H9 (cell line): ENCODE measurements around the gene LPCAT2. TPM values are rescaled to one million over a fixed set of nuclear protein-coding genes. Genes with fewer than 3 reads are reported as not detected.

ENCODE experiments used
- DNase-seq: peaks from one replicate; pipeline ENCODE4 v3.0.0-alpha.2; 2017
- H2AFZ ChIP-seq: one replicate; pipeline ENCODE4 v1.6.1; 2013; ENCODE audit warnings: mild to moderate bottlenecking, low read length, control low read depth, moderate library complexity
- H2AK5ac ChIP-seq: 2 replicates; pipeline ENCODE4 v1.6.1; 2013; ENCODE audit warnings: low read length, control low read depth, mixed read lengths; ENCODE audit not compliant: insufficient read length
- H2BK120ac ChIP-seq: one replicate; pipeline ENCODE4 v1.6.1; 2013; ENCODE audit warnings: low read depth, mild to moderate bottlenecking, low read length, control low read depth, inconsistent platforms; ENCODE audit not compliant: poor library complexity, severe bottlenecking
- H2BK12ac ChIP-seq: 2 replicates; pipeline ENCODE4 v1.6.1; 2013; ENCODE audit warnings: low read length, control low read depth, mixed read lengths, low read depth; ENCODE audit not compliant: insufficient read length
- H2BK15ac ChIP-seq: 2 replicates; pipeline ENCODE4 v1.6.1; 2013; ENCODE audit warnings: low read depth, low read length, control low read depth
- H2BK20ac ChIP-seq: one replicate; pipeline ENCODE4 v1.6.1; 2013; ENCODE audit warnings: low read depth, mild to moderate bottlenecking, low read length, control low read depth, inconsistent platforms; ENCODE audit not compliant: poor library complexity, severe bottlenecking
- H2BK5ac ChIP-seq: 2 replicates; pipeline ENCODE4 v1.6.1; 2013; ENCODE audit warnings: low read length, control low read depth, mixed read lengths; ENCODE audit not compliant: insufficient read length
- H3K14ac ChIP-seq: 2 replicates; pipeline ENCODE4 v1.6.1; 2013; ENCODE audit warnings: low read length, control low read depth; ENCODE audit not compliant: insufficient read depth
- H3K18ac ChIP-seq: 2 replicates; pipeline ENCODE4 v1.6.1; 2013; ENCODE audit warnings: low read depth, mild to moderate bottlenecking, mixed read lengths, low read length, control low read depth; ENCODE audit not compliant: insufficient read length
- H3K23ac ChIP-seq: 2 replicates; pipeline ENCODE4 v1.6.1; 2013; ENCODE audit warnings: low read length, control low read depth, mixed read lengths, low read depth; ENCODE audit not compliant: insufficient read length
- H3K23me2 ChIP-seq: 2 replicates; pipeline ENCODE4 v1.6.1; 2013; ENCODE audit warnings: low read depth, mild to moderate bottlenecking, mixed read lengths, low read length, control low read depth; ENCODE audit not compliant: insufficient read length, poor library complexity, severe bottlenecking
- H3K27ac ChIP-seq: 2 replicates; pipeline ENCODE4 v1.5.1; 2013; ENCODE audit warnings: low read length, control low read depth, mixed read lengths, low read depth; ENCODE audit not compliant: insufficient read length
- H3K27me3 ChIP-seq: 2 replicates; pipeline ENCODE4 v1.6.1; 2013; ENCODE audit warnings: low read length, control low read depth, inconsistent platforms; ENCODE audit not compliant: insufficient read depth
- H3K4ac ChIP-seq: 2 replicates; pipeline ENCODE4 v1.6.1; 2013; ENCODE audit warnings: low read depth, mild to moderate bottlenecking, control low read depth, inconsistent platforms, low read length, moderate library complexity
- H3K4me1 ChIP-seq: 2 replicates; pipeline ENCODE4 v1.6.1; 2013; ENCODE audit warnings: low read length, control low read depth, inconsistent platforms; ENCODE audit not compliant: insufficient read depth
- H3K4me2 ChIP-seq: 2 replicates; pipeline ENCODE4 v1.6.1; 2013; ENCODE audit warnings: low read length, control low read depth, mixed read lengths; ENCODE audit not compliant: insufficient read length, insufficient read depth
- H3K56ac ChIP-seq: 2 replicates; pipeline ENCODE4 v1.6.1; 2013; ENCODE audit warnings: low read depth, mild to moderate bottlenecking, mixed read lengths, low read length, control low read depth; ENCODE audit not compliant: insufficient read length
- H3K79me1 ChIP-seq: 2 replicates; pipeline ENCODE4 v1.6.1; 2013; ENCODE audit warnings: low read depth, mild to moderate bottlenecking, moderate library complexity, low read length, control low read depth, inconsistent platforms; ENCODE audit not compliant: insufficient read depth, poor library complexity, severe bottlenecking
- H3K79me2 ChIP-seq: 2 replicates; pipeline ENCODE4 v1.6.1; 2013; ENCODE audit warnings: low read length, control low read depth, inconsistent platforms; ENCODE audit not compliant: insufficient read depth
- H3K9ac ChIP-seq: 2 replicates; pipeline ENCODE4 v1.6.1; 2013; ENCODE audit warnings: low read length, control low read depth, mixed read lengths; ENCODE audit not compliant: insufficient read length; ENCODE audit errors: extremely low read depth
- H3K9me3 ChIP-seq: one replicate; pipeline ENCODE4 v1.6.1; 2013; ENCODE audit warnings: low read depth, low read length, inconsistent platforms; ENCODE audit not compliant: control insufficient read depth
- H3T11ph ChIP-seq: one replicate; pipeline ENCODE4 v1.6.1; 2013; ENCODE audit warnings: mild to moderate bottlenecking, low read length, control low read depth, inconsistent platforms
- H4K20me1 ChIP-seq: one replicate; pipeline ENCODE4 v1.6.1; 2013; ENCODE audit not compliant: control insufficient read depth, insufficient read length, insufficient read depth
- H4K5ac ChIP-seq: 2 replicates; pipeline ENCODE4 v1.6.1; 2013; ENCODE audit warnings: low read depth, mild to moderate bottlenecking, mixed read lengths, low read length, control low read depth; ENCODE audit not compliant: insufficient read length
- H4K8ac ChIP-seq: replicated peaks from 2 replicates; pipeline ENCODE4 v1.6.1; 2013; ENCODE audit warnings: low read length, control low read depth, mixed read lengths, low read depth; ENCODE audit not compliant: insufficient read length
- H4K91ac ChIP-seq: 2 replicates; pipeline ENCODE4 v1.6.1; 2013; ENCODE audit warnings: low read depth, mild to moderate bottlenecking, moderate library complexity, mixed read lengths, low read length, control low read depth; ENCODE audit not compliant: insufficient read length
- H3K27ac Mint-ChIP-seq, 3 experiments: 2 replicates in 2 of 3; 3 replicates in 1 of 3; pipeline ENCODE4 v1.8.0; 2020 to 2021; ENCODE audit warnings: mixed read lengths in 3 of 3, mild to moderate bottlenecking in 1 of 3, moderate library complexity in 1 of 3
- H3K27me3 Mint-ChIP-seq: 2 replicates; pipeline ENCODE4 v1.8.0; 2021; ENCODE audit warnings: low read depth, mild to moderate bottlenecking, moderate library complexity, mixed read lengths
- H3K36me3 Mint-ChIP-seq, 3 experiments: 2 replicates in 2 of 3; 3 replicates in 1 of 3; pipeline ENCODE4 v1.8.0; 2020 to 2021; ENCODE audit warnings: low read depth in 3 of 3, mixed read lengths in 3 of 3; ENCODE audit not compliant: insufficient read depth in 1 of 3
- H3K4me1 Mint-ChIP-seq, 2 experiments: 2 replicates each; pipeline ENCODE4 v1.8.0; 2020; ENCODE audit warnings: mixed read lengths in 2 of 2
- H3K4me3 Mint-ChIP-seq, 2 experiments: 2 replicates in 1 of 2; 3 replicates in 1 of 2; pipeline ENCODE4 v1.8.0; 2020 to 2021; ENCODE audit warnings: mild to moderate bottlenecking in 2 of 2, mixed read lengths in 2 of 2, moderate library complexity in 1 of 2
- H3K9me3 Mint-ChIP-seq, 2 experiments: 2 replicates in 1 of 2; 3 replicates in 1 of 2; pipeline ENCODE4 v1.8.0; 2020; ENCODE audit warnings: mild to moderate bottlenecking in 2 of 2, mixed read lengths in 2 of 2, moderate library complexity in 1 of 2
- WGBS: extraction: QIAGEN DNeasy Blood & Tissue Kit; methylation state at CpG from one replicate; pipeline ENCODE4 v1.1.7; 2013; ENCODE audit warnings: missing lambda C conversion rate, low lambda C conversion rate, mixed read lengths; ENCODE audit not compliant: insufficient read length; ENCODE audit errors: extremely low coverage; 5-methylcytosine and 5-hydroxymethylcytosine counted together
- total RNA-seq: library from RNA; stranded (reverse); gene quantifications from 2 replicates; pipeline ENCODE4 v1.2.1, GENCODE V29; 2021
- TF ChIP-seq, protein P1 (sequence below): fragments of 200-600 bp; sonication (generic); conservative IDR thresholded peaks from 3 replicates; pipeline ENCODE4 v1.8.0; 2021; ENCODE audit warnings: antibody characterized with exemption, mild to moderate bottlenecking

The LPCAT2 gene
- total RNA-seq, 1 experiment from 2014 or later = 2.8 TPM

DNA sequence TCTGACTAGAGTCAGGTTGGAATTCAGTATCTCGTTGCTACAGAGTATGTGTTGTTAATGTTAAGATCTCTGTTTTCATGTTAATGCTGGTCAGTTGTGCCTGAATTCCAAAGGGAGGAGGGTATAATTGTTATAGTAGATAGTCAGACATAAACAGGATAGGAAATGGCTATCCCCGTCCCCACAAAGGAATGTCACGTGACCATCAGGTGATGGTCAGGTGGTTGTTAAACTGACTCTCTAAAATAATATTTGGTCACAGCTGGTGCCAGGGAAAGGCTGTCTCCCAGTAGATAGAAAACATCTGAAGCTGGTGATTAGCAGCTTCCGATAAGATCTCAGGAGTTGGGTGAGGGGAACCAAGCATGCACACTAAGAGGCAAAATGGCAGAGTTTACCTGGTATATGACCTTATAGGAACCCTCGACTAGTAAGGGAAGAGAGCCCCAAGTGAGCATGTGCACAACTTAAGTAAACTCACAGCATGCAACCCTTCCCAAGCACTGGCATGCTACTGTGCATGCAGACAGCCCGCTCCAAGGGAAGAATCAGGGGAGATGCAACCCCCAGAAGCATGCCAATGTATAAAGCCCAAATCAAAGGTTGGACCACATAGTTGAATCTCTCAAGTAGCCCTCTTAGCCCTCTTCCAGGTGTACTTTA, 119.6 kb downstream of the LPCAT2 start:
- Histone ChIP-seq H3K4me2 (no peak overlapping the region), H4K5ac (no peak overlapping the region), H2BK12ac (no peak overlapping the region), H2BK15ac (no peak overlapping the region), H3K23me2 (no peaks in the 10 kb centered on the region), H3K27me3 (no peaks in the 10 kb centered on the region), H3K14ac (no peak overlapping the region), H3K4ac (no peak overlapping the region), H2AFZ (no peak overlapping the region), H4K91ac (no peak overlapping the region), H3K79me2 (no peaks in the 10 kb centered on the region), H3K79me1 (no peaks in the 10 kb centered on the region), H4K8ac (no peak overlapping the region), H2AK5ac (no peak overlapping the region), H3K9me3 (peaks cover 15% of the 10 kb centered on the region), H2BK5ac (no peak overlapping the region), H3K23ac (no peak overlapping the region), H3K56ac (no peak overlapping the region), H3K18ac (no peak overlapping the region), H2BK20ac (no peak overlapping the region), H3K4me1 (no peaks in the 10 kb centered on the region), H3T11ph (no peak overlapping the region), H3K27ac (no peak overlapping the region), H3K9ac (no peak overlapping the region), H4K20me1 (no peaks in the 10 kb centered on the region), H2BK120ac (no peak overlapping the region)
- peaks cover 24 to 37% of the 10 kb centered on the region in 2 experiments for H3K9me3 Mint-ChIP-seq
- H3K36me3 Mint-ChIP-seq = peaks cover 6 to 27% (median 8%) of the 10 kb centered on the region in 3 experiments
- no peak overlapping the region for H3K4me3 Mint-ChIP-seq
- peaks cover 19 to 20% of the 10 kb centered on the region in 2 experiments for H3K4me1 Mint-ChIP-seq
- no peak for DNase-seq
- TF ChIP-seq, protein P1, sequence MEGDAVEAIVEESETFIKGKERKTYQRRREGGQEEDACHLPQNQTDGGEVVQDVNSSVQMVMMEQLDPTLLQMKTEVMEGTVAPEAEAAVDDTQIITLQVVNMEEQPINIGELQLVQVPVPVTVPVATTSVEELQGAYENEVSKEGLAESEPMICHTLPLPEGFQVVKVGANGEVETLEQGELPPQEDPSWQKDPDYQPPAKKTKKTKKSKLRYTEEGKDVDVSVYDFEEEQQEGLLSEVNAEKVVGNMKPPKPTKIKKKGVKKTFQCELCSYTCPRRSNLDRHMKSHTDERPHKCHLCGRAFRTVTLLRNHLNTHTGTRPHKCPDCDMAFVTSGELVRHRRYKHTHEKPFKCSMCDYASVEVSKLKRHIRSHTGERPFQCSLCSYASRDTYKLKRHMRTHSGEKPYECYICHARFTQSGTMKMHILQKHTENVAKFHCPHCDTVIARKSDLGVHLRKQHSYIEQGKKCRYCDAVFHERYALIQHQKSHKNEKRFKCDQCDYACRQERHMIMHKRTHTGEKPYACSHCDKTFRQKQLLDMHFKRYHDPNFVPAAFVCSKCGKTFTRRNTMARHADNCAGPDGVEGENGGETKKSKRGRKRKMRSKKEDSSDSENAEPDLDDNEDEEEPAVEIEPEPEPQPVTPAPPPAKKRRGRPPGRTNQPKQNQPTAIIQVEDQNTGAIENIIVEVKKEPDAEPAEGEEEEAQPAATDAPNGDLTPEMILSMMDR = no peak
- WGBS = no CpG with 5 or more reads among the region's 6 CpGs
- peaks cover 9% of the 10 kb centered on the region for H3K27me3 Mint-ChIP-seq
- peak overlapping the region in 2 of 3 experiments; percentile 34 to 44; a peak in 2 of 7 replicates for H3K27ac Mint-ChIP-seq
